Myocyte (in vitro differentiated cells): ENCODE measurements around the gene NFE2L3. TPM values are rescaled to one million over a fixed set of nuclear protein-coding genes. Genes with fewer than 3 reads are reported as not detected.
"Not testable (repeated sequence)": the region's sequence is repeated elsewhere in the genome, so short reads cannot be mapped to it uniquely, and the experiment has no call there.

Experiments used
- DNase-seq: peaks from one replicate; pipeline ENCODE4 v3.0.0-alpha.2; 2012; ENCODE audit warnings: low read depth
- total RNA-seq: library from RNA; depleted of rRNA; stranded (reverse); fragments of >200 nt; gene quantifications from 2 replicates; pipeline ENCODE4 v1.2.3, GENCODE V29; 2014

NFE2L3 gene
- total RNA-seq, 1 donor from 2014 or later = 0.88 TPM

- no peak for DNase-seq
Measured at GRCh38 chr7:26185131-26185843, 33.3 kb downstream of the NFE2L3 start.

GRCh38 chr7:26185844-26186180 is 33.8 kb downstream of the NFE2L3 start:
- no peak for DNase-seq

GRCh38 chr7:26186364-26187311 is 34.6 kb downstream of the NFE2L3 start:
- DNase-seq = no peak

- no peak for DNase-seq
Measured at GRCh38 chr7:26187380-26188205, 35.6 kb downstream of the NFE2L3 start.

- DNase-seq = no peak
Measured at GRCh38 chr7:26188206-26188956, 36.4 kb downstream of the NFE2L3 start.

GRCh38 chr7:26188957-26189541 is 37.1 kb downstream of the NFE2L3 start:
- no peak for DNase-seq

GRCh38 chr7:26189697-26190096 is 37.7 kb downstream of the NFE2L3 start:
- no peak for DNase-seq

GRCh38 chr7:26190417-26190869 is 38.4 kb downstream of the NFE2L3 start:
- DNase-seq = no peak

GRCh38 chr7:26191233-26191973 is 39.4 kb downstream of the NFE2L3 start:
- DNase-seq = no peak

GRCh38 chr7:26191974-26192479 is 40.0 kb downstream of the NFE2L3 start:
- no peak for DNase-seq

- DNase-seq = no peak
Measured at GRCh38 chr7:26192485-26193087, 40.6 kb downstream of the NFE2L3 start.

GRCh38 chr7:26193432-26194207 is 41.6 kb downstream of the NFE2L3 start:
- DNase-seq = no peak

GRCh38 chr7:26194764-26195163 is 42.8 kb downstream of the NFE2L3 start:
- not testable (repeated sequence) for DNase-seq

GRCh38 chr7:26195182-26195581 is 43.2 kb downstream of the NFE2L3 start:
- DNase-seq = no peak

- no peak for DNase-seq
Measured at GRCh38 chr7:26195867-26196657, 44.1 kb downstream of the NFE2L3 start.

- no peak for DNase-seq
Measured at GRCh38 chr7:26197153-26198115, 45.4 kb downstream of the NFE2L3 start.
